OCI-LY7 (cell line): ENCODE data around the gene MAPK6.

Experiments used
- EZH2phosphoT487 ChIP-seq: fragments of 200-600 bp; sonication (generic); IDR thresholded peaks from 2 replicates; pipeline ENCODE4 v1.6.1; 2018; ENCODE audit warnings: low read depth, borderline replicate concordance, mild to moderate bottlenecking, mixed run types, antibody characterized with exemption, low read length, moderate library complexity, mixed read lengths
- TF ChIP-seq, protein P1 (sequence below): fragments of 200-600 bp; sonication (generic); conservative IDR thresholded peaks from 2 replicates; pipeline ENCODE4 v1.5.1; 2014; ENCODE audit warnings: mild to moderate bottlenecking, antibody characterized with exemption, low read length, moderate library complexity, mixed read lengths

DNA sequence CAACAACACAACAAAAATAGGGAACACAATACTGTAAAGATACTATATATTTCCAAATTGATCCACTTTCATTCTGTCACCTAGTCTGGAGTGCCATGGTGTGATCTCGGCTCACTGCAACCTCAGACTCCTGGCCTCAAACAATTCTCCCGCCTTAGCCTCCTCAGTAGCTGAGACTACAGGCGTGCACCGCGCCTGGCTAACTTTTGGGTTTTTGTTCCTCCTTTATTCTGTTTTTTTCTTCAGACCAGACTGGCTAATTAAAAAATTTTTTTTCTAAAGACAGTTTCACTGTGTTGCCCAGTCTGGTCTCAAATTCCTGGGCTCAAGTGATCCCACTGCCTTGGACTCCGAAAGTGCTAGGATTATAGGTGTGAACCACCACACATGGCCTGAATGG is 88.2 kb downstream of the MAPK6 start:
- TF ChIP-seq, protein P1, sequence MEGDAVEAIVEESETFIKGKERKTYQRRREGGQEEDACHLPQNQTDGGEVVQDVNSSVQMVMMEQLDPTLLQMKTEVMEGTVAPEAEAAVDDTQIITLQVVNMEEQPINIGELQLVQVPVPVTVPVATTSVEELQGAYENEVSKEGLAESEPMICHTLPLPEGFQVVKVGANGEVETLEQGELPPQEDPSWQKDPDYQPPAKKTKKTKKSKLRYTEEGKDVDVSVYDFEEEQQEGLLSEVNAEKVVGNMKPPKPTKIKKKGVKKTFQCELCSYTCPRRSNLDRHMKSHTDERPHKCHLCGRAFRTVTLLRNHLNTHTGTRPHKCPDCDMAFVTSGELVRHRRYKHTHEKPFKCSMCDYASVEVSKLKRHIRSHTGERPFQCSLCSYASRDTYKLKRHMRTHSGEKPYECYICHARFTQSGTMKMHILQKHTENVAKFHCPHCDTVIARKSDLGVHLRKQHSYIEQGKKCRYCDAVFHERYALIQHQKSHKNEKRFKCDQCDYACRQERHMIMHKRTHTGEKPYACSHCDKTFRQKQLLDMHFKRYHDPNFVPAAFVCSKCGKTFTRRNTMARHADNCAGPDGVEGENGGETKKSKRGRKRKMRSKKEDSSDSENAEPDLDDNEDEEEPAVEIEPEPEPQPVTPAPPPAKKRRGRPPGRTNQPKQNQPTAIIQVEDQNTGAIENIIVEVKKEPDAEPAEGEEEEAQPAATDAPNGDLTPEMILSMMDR, result no peak
- no peak for TF ChIP-seq EZH2phosphoT487
